BLaER1 (cell line): ENCODE data around the gene RCE1.

Source experiments
- H3K27ac ChIP-seq: shearing (Covaris generic); formaldehyde crosslinking; 2 replicates; pipeline ENCODE4 v1.8.1; 2022
- H3K27me3 ChIP-seq: shearing (Covaris generic); formaldehyde crosslinking; 2 replicates; pipeline ENCODE4 v1.8.1; 2022
- H3K36me3 ChIP-seq: shearing (Covaris generic); formaldehyde crosslinking; 2 replicates; pipeline ENCODE4 v1.8.1; 2022
- H3K4me1 ChIP-seq: shearing (Covaris generic); formaldehyde crosslinking; 2 replicates; pipeline ENCODE4 v1.8.1; 2022
- H3K4me2 ChIP-seq: shearing (Covaris generic); formaldehyde crosslinking; 2 replicates; pipeline ENCODE4 v1.8.1; 2022
- H3K4me3 ChIP-seq: shearing (Covaris generic); formaldehyde crosslinking; 2 replicates; pipeline ENCODE4 v1.8.1; 2022
- H3K9ac ChIP-seq: shearing (Covaris generic); formaldehyde crosslinking; 2 replicates; pipeline ENCODE4 v1.8.1; 2022
- H3K9me3 ChIP-seq: shearing (Covaris generic); formaldehyde crosslinking; 2 replicates; pipeline ENCODE4 v1.8.1; 2022
- H4K20me1 ChIP-seq: shearing (Covaris generic); formaldehyde crosslinking; 2 replicates; pipeline ENCODE4 v1.8.1; 2022
- Cebpa-rat ChIP-seq: shearing (Covaris generic); IDR thresholded peaks from 2 replicates; pipeline ENCODE4 v1.8.1; 2022

Gene RCE1

DNA sequence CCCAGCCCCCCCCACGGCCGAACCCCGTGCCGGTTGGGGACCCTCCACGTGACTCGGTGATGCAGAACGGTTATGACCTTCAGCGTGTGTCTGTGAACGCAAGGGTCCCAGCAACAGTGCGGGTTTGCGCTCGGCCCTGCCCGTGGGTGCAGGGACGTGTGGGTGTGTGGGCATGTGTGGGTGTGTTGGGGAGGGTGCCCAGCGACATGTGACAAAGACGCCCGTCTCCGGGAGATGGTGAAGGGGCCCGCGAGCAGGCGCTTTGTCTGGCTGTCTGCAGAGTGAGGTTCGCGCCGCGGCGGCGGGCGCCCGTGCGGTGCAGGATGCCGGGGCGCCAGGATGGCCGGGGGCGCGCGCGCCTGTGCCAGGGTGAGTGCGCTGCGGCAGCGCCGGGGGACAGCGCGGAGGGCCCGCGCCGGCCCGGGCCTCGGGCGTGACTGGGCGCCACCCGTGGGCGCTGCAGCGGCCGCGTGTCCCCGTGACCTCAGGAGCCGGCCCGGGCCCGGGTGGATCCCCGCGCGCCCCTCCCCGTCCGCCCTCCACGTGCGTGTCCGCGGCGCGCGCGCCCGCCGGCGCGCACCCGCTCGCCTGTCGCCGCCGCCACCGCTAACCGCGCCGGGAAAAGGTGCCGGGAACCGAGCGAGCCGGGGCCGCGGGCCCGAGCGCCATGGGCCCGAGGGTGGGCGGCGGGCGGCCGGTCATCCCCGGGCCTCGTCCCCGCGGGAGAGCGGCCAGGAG is 13.4 kb downstream of the RCE1 start, which contains the start of gene LRFN4:
TSS of gene LRFN4 (plus strand) at position 569 of the 738 bp plus-strand sequence. CDS start 681 bp downstream, outside the sequence.
- peaks cover 39% of the 10 kb centered on the region for H4K20me1 ChIP-seq
- TF ChIP-seq Cebpa-rat, result no peak
- H3K27ac ChIP-seq, result peak within 1 kb of the TSS; percentile 96
- peak within 1 kb of the TSS; percentile 92 for H3K4me3 ChIP-seq
- peak within 1 kb of the TSS; percentile 95 for H3K4me2 ChIP-seq
- H3K9ac ChIP-seq, result peak within 1 kb of the TSS; percentile 95
- H3K36me3 ChIP-seq, result peaks cover 35% of the 10 kb centered on the region
- no peaks in the 10 kb centered on the region for H3K27me3 ChIP-seq
- peaks cover 79% of the 10 kb centered on the region for H3K4me1 ChIP-seq
- no peaks in the 10 kb centered on the region for H3K9me3 ChIP-seq

DNA sequence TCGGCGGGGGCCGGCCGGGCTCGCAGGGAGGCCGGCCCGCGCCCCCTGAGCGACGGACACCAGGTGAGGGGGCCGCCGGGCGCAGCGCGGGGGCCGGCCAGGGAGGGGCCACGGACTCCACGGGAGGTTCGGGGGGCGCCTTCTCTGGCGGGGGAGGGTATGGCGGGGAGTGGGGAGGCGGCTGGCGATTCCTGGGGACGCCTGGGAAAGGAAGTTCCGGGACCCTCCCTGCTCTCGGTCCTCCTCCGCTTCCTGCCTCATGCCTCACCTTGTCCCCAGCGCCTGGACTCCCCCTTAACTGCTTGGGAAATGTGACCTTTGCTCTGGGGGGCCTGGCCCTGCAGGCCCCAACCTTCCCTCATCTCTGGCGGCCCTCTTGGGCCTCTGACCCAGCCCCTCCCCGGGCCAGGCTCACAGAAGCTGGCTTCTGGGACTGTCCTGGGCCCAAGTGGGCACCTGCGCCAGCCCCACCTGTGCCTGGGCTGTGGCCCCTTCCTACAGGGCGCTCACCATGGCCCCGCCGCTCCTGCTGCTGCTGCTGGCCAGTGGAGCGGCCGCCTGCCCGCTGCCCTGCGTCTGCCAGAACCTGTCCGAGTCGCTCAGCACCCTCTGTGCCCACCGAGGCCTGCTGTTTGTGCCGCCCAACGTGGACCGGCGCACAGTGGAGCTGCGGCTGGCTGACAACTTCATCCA is 14.1 kb downstream of the RCE1 start:
- Histone ChIP-seq H4K20me1 (peaks cover 46% of the 10 kb centered on the region), H3K9ac (peak overlapping the region; percentile 95), H3K27ac (peak overlapping the region; percentile 96), H3K27me3 (no peaks in the 10 kb centered on the region), H3K4me1 (peaks cover 79% of the 10 kb centered on the region), H3K9me3 (no peaks in the 10 kb centered on the region), H3K4me3 (peak overlapping the region; percentile 92), H3K36me3 (peaks cover 41% of the 10 kb centered on the region), H3K4me2 (peak overlapping the region; percentile 95)
- no peak for TF ChIP-seq Cebpa-rat

DNA sequence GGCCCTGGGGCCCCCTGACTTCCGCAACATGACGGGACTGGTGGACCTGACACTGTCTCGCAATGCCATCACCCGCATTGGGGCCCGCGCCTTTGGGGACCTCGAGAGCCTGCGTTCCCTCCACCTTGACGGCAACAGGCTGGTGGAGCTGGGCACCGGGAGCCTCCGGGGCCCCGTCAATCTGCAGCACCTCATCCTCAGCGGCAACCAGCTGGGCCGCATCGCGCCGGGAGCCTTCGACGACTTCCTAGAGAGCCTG is 14.6 kb downstream of the RCE1 start:
- peaks cover 49% of the 10 kb centered on the region for H4K20me1 ChIP-seq
- no peaks in the 10 kb centered on the region for H3K9me3 ChIP-seq
- peak overlapping the region; percentile 95 for H3K4me2 ChIP-seq
- peaks cover 41% of the 10 kb centered on the region for H3K36me3 ChIP-seq
- peak overlapping the region; percentile 96 for H3K27ac ChIP-seq
- H3K4me3 ChIP-seq, result peak overlapping the region; percentile 92
- peaks cover 79% of the 10 kb centered on the region for H3K4me1 ChIP-seq
- no peak for TF ChIP-seq Cebpa-rat
- no peaks in the 10 kb centered on the region for H3K27me3 ChIP-seq
- peak overlapping the region; percentile 95 for H3K9ac ChIP-seq

DNA sequence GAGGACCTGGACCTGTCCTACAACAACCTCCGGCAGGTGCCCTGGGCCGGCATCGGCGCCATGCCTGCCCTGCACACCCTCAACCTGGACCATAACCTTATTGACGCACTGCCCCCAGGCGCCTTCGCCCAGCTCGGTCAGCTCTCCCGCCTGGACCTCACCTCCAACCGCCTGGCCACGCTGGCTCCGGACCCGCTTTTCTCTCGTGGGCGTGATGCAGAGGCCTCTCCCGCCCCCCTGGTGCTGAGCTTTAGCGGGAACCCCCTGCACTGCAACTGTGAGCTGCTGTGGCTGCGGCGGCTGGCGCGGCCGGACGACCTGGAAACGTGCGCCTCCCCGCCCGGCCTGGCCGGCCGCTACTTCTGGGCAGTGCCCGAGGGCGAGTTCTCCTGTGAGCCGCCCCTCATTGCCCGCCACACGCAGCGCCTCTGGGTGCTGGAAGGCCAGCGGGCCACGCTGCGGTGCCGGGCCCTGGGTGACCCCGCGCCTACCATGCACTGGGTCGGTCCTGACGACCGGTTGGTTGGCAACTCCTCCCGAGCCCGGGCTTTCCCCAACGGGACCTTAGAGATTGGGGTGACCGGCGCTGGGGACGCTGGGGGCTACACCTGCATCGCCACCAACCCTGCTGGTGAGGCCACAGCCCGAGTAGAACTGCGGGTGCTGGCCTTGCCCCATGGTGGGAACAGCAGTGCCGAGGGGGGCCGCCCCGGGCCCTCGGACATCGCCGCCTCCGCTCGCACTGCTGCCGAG is 15.1 kb downstream of the RCE1 start:
- Histone ChIP-seq H3K4me2 (peak overlapping the region; percentile 95), H4K20me1 (peaks cover 49% of the 10 kb centered on the region), H3K27ac (peak overlapping the region; percentile 96; the same call in 1 of the 2 replicates), H3K36me3 (peaks cover 43% of the 10 kb centered on the region), H3K4me1 (peaks cover 78% of the 10 kb centered on the region), H3K9ac (peak overlapping the region; percentile 95; the same call in 1 of the 2 replicates), H3K9me3 (no peaks in the 10 kb centered on the region), H3K27me3 (no peaks in the 10 kb centered on the region), H3K4me3 (peak overlapping the region; percentile 92)
- TF ChIP-seq Cebpa-rat, result no peak

DNA sequence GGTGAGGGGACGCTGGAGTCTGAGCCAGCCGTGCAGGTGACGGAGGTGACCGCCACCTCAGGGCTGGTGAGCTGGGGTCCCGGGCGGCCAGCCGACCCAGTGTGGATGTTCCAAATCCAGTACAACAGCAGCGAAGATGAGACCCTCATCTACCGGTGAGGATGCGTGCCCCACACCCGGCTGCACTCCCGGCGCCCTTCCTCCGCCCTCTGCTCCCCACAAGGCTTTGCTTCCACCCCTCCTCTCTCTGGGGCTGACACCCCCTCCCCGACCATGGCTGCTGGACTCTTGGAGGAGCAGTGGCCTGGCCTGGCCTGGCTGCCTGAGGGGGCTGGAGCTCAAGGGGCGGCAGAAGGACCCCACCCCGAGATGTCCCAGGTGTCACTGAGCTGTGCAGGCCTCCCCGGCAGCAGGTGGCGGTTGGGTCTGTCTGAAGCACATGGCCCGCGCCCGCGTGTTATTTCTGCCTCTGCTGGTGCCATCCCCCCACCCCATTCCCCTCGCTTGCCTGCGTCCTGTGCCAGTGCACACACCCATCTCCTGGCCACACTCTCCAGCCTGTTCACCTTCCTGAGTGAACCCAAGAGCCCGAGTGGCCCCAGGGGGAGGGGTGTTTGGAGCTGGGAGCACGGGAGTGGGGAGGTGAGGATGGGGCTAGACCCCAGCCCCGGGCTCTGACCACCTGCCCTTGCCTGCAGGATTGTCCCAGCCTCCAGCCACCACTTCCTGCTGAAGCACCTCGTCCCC is 15.9 kb downstream of the RCE1 start:
- H3K36me3 ChIP-seq, result peaks cover 46% of the 10 kb centered on the region
- peaks cover 49% of the 10 kb centered on the region for H4K20me1 ChIP-seq
- H3K27me3 ChIP-seq, result no peaks in the 10 kb centered on the region
- no peak for TF ChIP-seq Cebpa-rat
- H3K4me3 ChIP-seq, result no peak overlapping the region; the same call in 1 of the 2 replicates
- H3K9ac ChIP-seq, result peak overlapping the region; percentile 95; the same call in 1 of the 2 replicates
- no peaks in the 10 kb centered on the region for H3K9me3 ChIP-seq
- 0 out of 2 replicates have a peak overlapping the region, but pooled peaks have one; percentile 22 for H3K27ac ChIP-seq
- H3K4me2 ChIP-seq, result peak overlapping the region; percentile 95
- H3K4me1 ChIP-seq, result peaks cover 73% of the 10 kb centered on the region

DNA sequence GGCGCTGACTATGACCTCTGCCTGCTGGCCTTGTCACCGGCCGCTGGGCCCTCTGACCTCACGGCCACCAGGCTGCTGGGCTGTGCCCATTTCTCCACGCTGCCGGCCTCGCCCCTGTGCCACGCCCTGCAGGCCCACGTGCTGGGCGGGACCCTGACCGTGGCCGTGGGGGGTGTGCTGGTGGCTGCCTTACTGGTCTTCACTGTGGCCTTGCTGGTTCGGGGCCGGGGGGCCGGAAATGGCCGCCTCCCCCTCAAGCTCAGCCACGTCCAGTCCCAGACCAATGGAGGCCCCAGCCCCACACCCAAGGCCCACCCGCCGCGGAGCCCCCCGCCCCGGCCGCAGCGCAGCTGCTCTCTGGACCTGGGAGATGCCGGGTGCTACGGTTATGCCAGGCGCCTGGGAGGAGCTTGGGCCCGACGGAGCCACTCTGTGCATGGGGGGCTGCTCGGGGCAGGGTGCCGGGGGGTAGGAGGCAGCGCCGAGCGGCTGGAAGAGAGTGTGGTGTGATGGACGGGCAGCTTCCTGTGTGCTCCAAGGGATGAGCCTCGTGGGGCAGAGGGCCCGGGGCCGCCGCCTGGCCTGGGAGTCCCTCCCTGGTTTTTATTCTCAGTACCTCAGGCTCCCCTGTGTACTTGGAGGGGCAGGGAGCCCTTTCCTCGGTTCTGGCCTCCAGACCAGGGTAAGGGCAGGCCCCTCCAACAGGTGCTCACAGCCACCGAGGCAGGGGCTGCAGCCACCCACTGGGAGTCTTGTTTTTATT is 16.6 kb downstream of the RCE1 start:
- H3K27me3 ChIP-seq, result no peaks in the 10 kb centered on the region
- peak overlapping the region; percentile 95 for H3K4me2 ChIP-seq
- H4K20me1 ChIP-seq, result peaks cover 49% of the 10 kb centered on the region
- TF ChIP-seq Cebpa-rat, result no peak
- H3K9me3 ChIP-seq, result no peaks in the 10 kb centered on the region
- peaks cover 46% of the 10 kb centered on the region for H3K36me3 ChIP-seq
- peaks cover 72% of the 10 kb centered on the region for H3K4me1 ChIP-seq
- no peak overlapping the region for H3K4me3 ChIP-seq
- H3K27ac ChIP-seq, result peak overlapping the region; percentile 55
- peak overlapping the region; percentile 48 for H3K9ac ChIP-seq

DNA sequence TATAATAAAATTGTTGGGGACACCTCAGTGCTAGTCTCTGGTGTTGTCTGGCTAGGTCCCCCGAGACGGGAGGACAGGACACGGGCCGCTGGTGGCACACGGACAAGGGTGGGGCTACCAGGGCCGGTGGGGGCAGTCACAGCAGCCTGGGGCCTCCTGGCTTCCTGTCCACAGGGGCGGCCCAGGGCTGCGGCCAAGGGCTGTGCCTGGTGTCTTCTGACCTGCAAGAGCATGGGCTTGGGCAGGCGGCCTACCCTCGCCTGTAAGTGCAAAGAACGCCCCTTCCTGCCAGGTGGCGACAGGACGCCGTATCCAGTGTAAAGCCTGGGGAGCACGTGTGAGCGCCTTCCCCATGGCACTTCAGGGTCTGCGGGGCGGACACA is 17.2 kb downstream of the RCE1 start:
- Histone ChIP-seq H3K4me1 (peaks cover 66% of the 10 kb centered on the region), H3K9me3 (no peaks in the 10 kb centered on the region), H4K20me1 (peaks cover 49% of the 10 kb centered on the region), H3K36me3 (peaks cover 46% of the 10 kb centered on the region), H3K4me2 (peak overlapping the region; percentile 95), H3K27ac (peak overlapping the region; percentile 55), H3K4me3 (no peak overlapping the region), H3K9ac (peak overlapping the region; percentile 48), H3K27me3 (no peaks in the 10 kb centered on the region)
- no peak for TF ChIP-seq Cebpa-rat

DNA sequence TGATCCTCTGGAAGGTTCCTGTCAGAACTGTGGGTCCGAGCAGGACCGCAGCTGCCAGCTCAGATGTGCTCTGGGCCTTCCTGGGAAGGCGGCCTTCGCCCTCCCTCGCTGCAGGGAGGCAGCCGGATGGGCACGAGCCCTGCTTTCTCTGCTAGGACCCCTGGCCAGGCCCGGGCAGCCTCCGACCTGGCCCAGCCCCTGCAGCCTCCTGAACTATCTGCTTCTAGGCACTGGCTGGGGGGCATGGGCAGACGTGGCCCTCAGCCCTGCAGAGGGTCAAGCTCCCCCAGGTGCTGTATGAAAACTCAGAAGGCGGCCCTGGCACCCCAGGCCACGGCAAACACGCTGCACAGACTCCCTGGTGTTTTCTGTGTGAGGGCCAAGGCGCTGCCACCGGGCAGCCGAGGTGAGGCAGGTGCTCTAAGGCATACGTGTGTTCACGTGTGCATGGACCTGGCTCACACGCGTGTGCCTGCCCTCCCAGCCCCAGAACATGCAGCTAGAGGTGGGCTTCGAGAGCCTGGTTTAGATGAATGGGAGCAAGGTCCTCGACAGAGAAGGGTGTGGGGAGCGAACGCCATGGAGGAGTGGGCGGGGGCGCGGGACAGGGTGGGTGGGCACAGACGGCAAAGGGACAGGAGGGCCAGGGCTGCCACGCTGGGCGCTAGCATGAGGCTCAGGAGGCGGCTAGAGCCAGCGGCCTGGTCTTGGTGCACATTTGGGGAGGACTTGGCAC is 18.0 kb downstream of the RCE1 start:
- Histone ChIP-seq H3K9me3 (no peaks in the 10 kb centered on the region), H3K9ac (peak overlapping the region; percentile 48; the same call in 1 of the 2 replicates), H3K27me3 (no peaks in the 10 kb centered on the region), H3K4me3 (no peak overlapping the region), H4K20me1 (peaks cover 49% of the 10 kb centered on the region), H3K36me3 (peaks cover 52% of the 10 kb centered on the region), H3K27ac (peak overlapping the region; percentile 55; the same call in 1 of the 2 replicates), H3K4me2 (peak overlapping the region; percentile 95; the same call in 1 of the 2 replicates), H3K4me1 (peaks cover 62% of the 10 kb centered on the region)
- TF ChIP-seq Cebpa-rat, result no peak
